ENCODE results near the gene PADI3.
"Not testable (repeated sequence)": the region's sequence is repeated elsewhere in the genome, so short reads cannot be mapped to it uniquely, and the experiment has no call there.

PADI3 gene

GRCh38 chr1:17229379-17229778, 19.5 kb upstream of the PADI3 start:
- no peaks in the 10 kb centered on the region for H3K9me3 Mint-ChIP-seq
- no peak overlapping the region for H3K4me3 Mint-ChIP-seq

GRCh38 chr1:17230106-17230505, 18.8 kb upstream of the PADI3 start:
- H3K27me3 Mint-ChIP-seq = no peaks in the 10 kb centered on the region
- H3K9me3 Mint-ChIP-seq = no peaks in the 10 kb centered on the region
- H3K36me3 Mint-ChIP-seq = no peaks in the 10 kb centered on the region
- no peak overlapping the region for H3K4me3 Mint-ChIP-seq
- H3K4me1 Mint-ChIP-seq = no peaks in the 10 kb centered on the region
- no peak overlapping the region for H3K27ac Mint-ChIP-seq

More at GRCh38 chr1:17229379-17229778, 19.5 kb upstream of the PADI3 start:
- Mint-ChIP-seq H3K27me3 (no peaks in the 10 kb centered on the region), H3K27ac (no peak overlapping the region), H3K36me3 (no peaks in the 10 kb centered on the region), H3K4me1 (no peaks in the 10 kb centered on the region)

- Mint-ChIP-seq H3K27me3 (no peaks in the 10 kb centered on the region), H3K36me3 (no peaks in the 10 kb centered on the region), H3K9me3 (no peaks in the 10 kb centered on the region), H3K4me3 (no peak overlapping the region), H3K27ac (no peak overlapping the region), H3K4me1 (no peaks in the 10 kb centered on the region)
These were observed 18.1 kb upstream of the PADI3 start for GRCh38 chr1:17230671-17231310.

GRCh38 chr1:17232759-17233661, 15.9 kb upstream of the PADI3 start:
- Mint-ChIP-seq H3K27ac (no peak overlapping the region), H3K36me3 (no peaks in the 10 kb centered on the region), H3K9me3 (no peaks in the 10 kb centered on the region), H3K4me3 (no peak overlapping the region), H3K4me1 (no peaks in the 10 kb centered on the region), H3K27me3 (no peaks in the 10 kb centered on the region)

GRCh38 chr1:17233675-17234320, 15.1 kb upstream of the PADI3 start:
- H3K36me3 Mint-ChIP-seq = no peaks in the 10 kb centered on the region
- no peak overlapping the region for H3K4me3 Mint-ChIP-seq
- H3K4me1 Mint-ChIP-seq = no peaks in the 10 kb centered on the region
- no peaks in the 10 kb centered on the region for H3K9me3 Mint-ChIP-seq
- no peak overlapping the region for H3K27ac Mint-ChIP-seq
- no peaks in the 10 kb centered on the region for H3K27me3 Mint-ChIP-seq

- H3K9me3 Mint-ChIP-seq = no peaks in the 10 kb centered on the region
- H3K27ac Mint-ChIP-seq = no peak overlapping the region
- no peaks in the 10 kb centered on the region for H3K4me1 Mint-ChIP-seq
- H3K4me3 Mint-ChIP-seq = no peak overlapping the region
- no peaks in the 10 kb centered on the region for H3K27me3 Mint-ChIP-seq
- no peaks in the 10 kb centered on the region for H3K36me3 Mint-ChIP-seq
These were observed 14.5 kb upstream of the PADI3 start for GRCh38 chr1:17234405-17234804.

- Mint-ChIP-seq H3K4me3 (no peak overlapping the region), H3K27ac (no peak overlapping the region), H3K4me1 (no peaks in the 10 kb centered on the region), H3K27me3 (no peaks in the 10 kb centered on the region), H3K36me3 (no peaks in the 10 kb centered on the region), H3K9me3 (no peaks in the 10 kb centered on the region)
These were observed 13.6 kb upstream of the PADI3 start for GRCh38 chr1:17235135-17235885.

- Mint-ChIP-seq H3K4me1 (no peaks in the 10 kb centered on the region), H3K27ac (peak overlapping the region; percentile 46), H3K4me3 (no peak overlapping the region), H3K36me3 (no peaks in the 10 kb centered on the region), H3K9me3 (no peaks in the 10 kb centered on the region), H3K27me3 (no peaks in the 10 kb centered on the region)
These were observed 11.9 kb upstream of the PADI3 start for GRCh38 chr1:17236779-17237560.

GRCh38 chr1:17237561-17237903, 11.4 kb upstream of the PADI3 start:
- Mint-ChIP-seq H3K4me3 (no peak overlapping the region), H3K27me3 (no peaks in the 10 kb centered on the region), H3K4me1 (no peaks in the 10 kb centered on the region), H3K36me3 (no peaks in the 10 kb centered on the region), H3K9me3 (no peaks in the 10 kb centered on the region), H3K27ac (no peak overlapping the region)

- no peaks in the 10 kb centered on the region for H3K4me1 Mint-ChIP-seq
- no peak overlapping the region for H3K27ac Mint-ChIP-seq
- H3K4me3 Mint-ChIP-seq = no peak overlapping the region
- no peaks in the 10 kb centered on the region for H3K9me3 Mint-ChIP-seq
- H3K27me3 Mint-ChIP-seq = no peaks in the 10 kb centered on the region
- no peaks in the 10 kb centered on the region for H3K36me3 Mint-ChIP-seq
These were observed 9.5 kb upstream of the PADI3 start for GRCh38 chr1:17239420-17239819.

- H3K27ac Mint-ChIP-seq = peak overlapping the region; percentile 46
- H3K9me3 Mint-ChIP-seq, H3K4me1 Mint-ChIP-seq, H3K27me3 Mint-ChIP-seq, H3K4me3 Mint-ChIP-seq, H3K36me3 Mint-ChIP-seq: not testable (repeated sequence)
These were observed 7.7 kb upstream of the PADI3 start for GRCh38 chr1:17241011-17241779.

GRCh38 chr1:17241780-17242074, 7.2 kb upstream of the PADI3 start:
- H3K36me3 Mint-ChIP-seq, H3K4me1 Mint-ChIP-seq, H3K4me3 Mint-ChIP-seq, H3K9me3 Mint-ChIP-seq, H3K27me3 Mint-ChIP-seq, H3K27ac Mint-ChIP-seq: not testable (repeated sequence)

GRCh38 chr1:17243274-17243673, 5.6 kb upstream of the PADI3 start:
- H3K27me3 Mint-ChIP-seq = no peaks in the 10 kb centered on the region
- H3K9me3 Mint-ChIP-seq = no peaks in the 10 kb centered on the region
- no peak overlapping the region for H3K27ac Mint-ChIP-seq
- H3K4me1 Mint-ChIP-seq = no peaks in the 10 kb centered on the region
- no peak overlapping the region for H3K4me3 Mint-ChIP-seq
- H3K36me3 Mint-ChIP-seq = no peaks in the 10 kb centered on the region

- Mint-ChIP-seq H3K9me3 (no peaks in the 10 kb centered on the region), H3K36me3 (no peaks in the 10 kb centered on the region), H3K4me1 (no peaks in the 10 kb centered on the region), H3K27ac (no peak overlapping the region), H3K27me3 (no peaks in the 10 kb centered on the region), H3K4me3 (no peak overlapping the region)
These were observed 3.8 kb upstream of the PADI3 start for GRCh38 chr1:17244821-17245740.

Measured in activated naive CD4-positive, alpha-beta T cell treated with anti-CD3 and anti-CD28 coated beads, Interleukin-2, amount 50 U/mL, for 24 hours (primary cell).